Lower lobe of right lung (tissue), 2 donors: ENCODE data around the gene ZAP70. TPM values are rescaled to one million over a fixed set of nuclear protein-coding genes. Genes with fewer than 3 reads are reported as not detected.
A peak's percentile ranks its signal among the peaks of the same experiment; 100 is the strongest.

ENCODE experiments used
- ATAC-seq, 2 donors: fragments of 200-7000 bp; cut with Tn5 transposase; one replicate each; pipeline ENCODE4 v1.9.1; 2020 to 2022; ENCODE audit warnings: mild to moderate bottlenecking in 2 of 2, moderate library complexity in 2 of 2
- DNase-seq: peaks from one replicate; pipeline ENCODE4 v3.0.0-alpha.2; 2020
- H3K27ac ChIP-seq: fragments of 200-600 bp; one replicate; pipeline ENCODE4 v1.8.0; 2022
- H3K27me3 ChIP-seq: fragments of 200-600 bp; one replicate; pipeline ENCODE4 v1.8.0; 2022; ENCODE audit warnings: low read depth
- H3K36me3 ChIP-seq: fragments of 200-600 bp; one replicate; pipeline ENCODE4 v1.8.0; 2022; ENCODE audit warnings: mild to moderate bottlenecking
- H3K4me1 ChIP-seq: fragments of 200-600 bp; one replicate; pipeline ENCODE4 v1.8.0; 2022
- H3K4me3 ChIP-seq: fragments of 200-600 bp; one replicate; pipeline ENCODE4 v1.8.0; 2022; ENCODE audit warnings: mild to moderate bottlenecking
- H3K9me3 ChIP-seq: fragments of 200-600 bp; one replicate; pipeline ENCODE4 v1.8.0; 2022
- CTCF ChIP-seq: fragments of 200-600 bp; IDR thresholded peaks from one replicate; pipeline ENCODE4 v1.8.0; 2022; ENCODE audit warnings: antibody characterized with exemption, mild to moderate bottlenecking
- intact Hi-C: fragments of 100-400 bp; cut with DNase I; formaldehyde crosslinking; loops from one replicate; pipeline ENCODE4 v1.11.0; 2022
- total RNA-seq: library from RNA; stranded (reverse); fragmentation: NEBNext Ultra II Directional; extraction: Animal tissue kit (Norgen Biotek cat#: 25700); gene quantifications from one replicate; pipeline ENCODE4 v1.2.1, GENCODE V29; 2021
- donor health status: DM: no; HTN: yes; CAD: no; lungs with severe emphysema.

Gene ZAP70
- total RNA-seq, 1 donor from 2014 or later, result 8.8 TPM

- ATAC-seq (no peak), DNase-seq (no peak)
- Histone ChIP-seq H3K36me3 (no peaks in the 10 kb centered on the region), H3K27me3 (no peaks in the 10 kb centered on the region), H3K4me1 (no peaks in the 10 kb centered on the region), H3K4me3 (no peak overlapping the region), H3K9me3 (no peaks in the 10 kb centered on the region), H3K27ac (no peak overlapping the region)
- TF ChIP-seq CTCF, result no peak
- intact Hi-C loops, result no loop called here
These were observed 19.9 kb upstream of the ZAP70 start for GRCh38 chr2:97693476-97693875.

GRCh38 chr2:97695744-97696143 is 17.6 kb upstream of the ZAP70 start:
- Histone ChIP-seq H3K4me1 (no peaks in the 10 kb centered on the region), H3K9me3 (no peaks in the 10 kb centered on the region), H3K27ac (no peak overlapping the region), H3K27me3 (no peaks in the 10 kb centered on the region), H3K36me3 (no peaks in the 10 kb centered on the region), H3K4me3 (no peak overlapping the region)
- DNase-seq (no peak), ATAC-seq (no peak)
- intact Hi-C loops, result no loop called here
- TF ChIP-seq CTCF, result no peak

GRCh38 chr2:97697252-97698235 is 15.8 kb upstream of the ZAP70 start:
- no peak overlapping the region for H3K27ac ChIP-seq
- intact Hi-C loops, result no loop called here
- H3K4me1 ChIP-seq, result no peaks in the 10 kb centered on the region
- H3K4me3 ChIP-seq, result no peak overlapping the region
- ATAC-seq (peak; percentile 93), DNase-seq (peak; percentile 93)
- H3K36me3 ChIP-seq, result no peaks in the 10 kb centered on the region
- no peaks in the 10 kb centered on the region for H3K27me3 ChIP-seq
- H3K9me3 ChIP-seq, result no peaks in the 10 kb centered on the region
- TF ChIP-seq CTCF, result peak; percentile 98

- intact Hi-C loops, result no loop called here
- no peaks in the 10 kb centered on the region for H3K4me1 ChIP-seq
- no peak for TF ChIP-seq CTCF
- H3K9me3 ChIP-seq, result no peaks in the 10 kb centered on the region
- ATAC-seq (no peak), DNase-seq (no peak)
- no peaks in the 10 kb centered on the region for H3K36me3 ChIP-seq
- no peaks in the 10 kb centered on the region for H3K27me3 ChIP-seq
- no peak overlapping the region for H3K27ac ChIP-seq
- no peak overlapping the region for H3K4me3 ChIP-seq
These were observed 14.8 kb upstream of the ZAP70 start for GRCh38 chr2:97698530-97698929.

GRCh38 chr2:97699765-97700444 is 13.5 kb upstream of the ZAP70 start:
- no peaks in the 10 kb centered on the region for H3K4me1 ChIP-seq
- no peaks in the 10 kb centered on the region for H3K27me3 ChIP-seq
- no peaks in the 10 kb centered on the region for H3K9me3 ChIP-seq
- H3K27ac ChIP-seq, result no peak overlapping the region
- H3K4me3 ChIP-seq, result no peak overlapping the region
- peak; percentile 55 for TF ChIP-seq CTCF
- ATAC-seq (peak; percentile 71 to 73), DNase-seq (no peak)
- H3K36me3 ChIP-seq, result no peaks in the 10 kb centered on the region
- intact Hi-C loops, result no loop called here
